K562 (cell line): ENCODE measurements around the gene GATA5. TPM values are rescaled to one million over a fixed set of nuclear protein-coding genes. Genes with fewer than 3 reads are reported as not detected.
A peak's percentile ranks its signal among the peaks of the same experiment; 100 is the strongest.

Source experiments
- BCOR ChIP-seq: fragments of 450-650 bp; IDR thresholded peaks from 2 replicates; pipeline ENCODE4 v1.6.1; 2016
- CREM ChIP-seq: IDR thresholded peaks from 2 replicates; pipeline ENCODE4 v1.6.1; 2014; ENCODE audit warnings: antibody characterized with exemption, low read depth
- DPF2 ChIP-seq: fragments of 450-650 bp; IDR thresholded peaks from 2 replicates; pipeline ENCODE4 v1.6.1; 2016
- EP300 ChIP-seq: IDR thresholded peaks from 2 replicates; pipeline ENCODE4 v1.6.1; 2012; ENCODE audit warnings: low read length, improper control_type of control experiment
- HMGN3 ChIP-seq: IDR thresholded peaks from 2 replicates; pipeline ENCODE4 v1.6.1; 2011; ENCODE audit warnings: borderline replicate concordance, low read depth, mild to moderate bottlenecking, mixed read lengths, low read length; ENCODE audit not compliant: insufficient read length; ENCODE audit errors: extremely low read depth
- JUND ChIP-seq, 2 experiments: IDR thresholded peaks; 2 replicates in 1 of 2; 3 replicates in 1 of 2; pipeline ENCODE4 v1.6.1; 2011; ENCODE audit warnings: borderline replicate concordance in 2 of 2, low read depth in 2 of 2, low read length in 2 of 2, improper control_type of control experiment in 1 of 2, missing biosample characterization in 1 of 2, missing genetic modification characterization in 1 of 2, missing genetic modification reagents in 1 of 2
- MAZ ChIP-seq, 2 experiments: fragments of 450-650 bp in 1 of 2; sonication (generic) in 1 of 2; formaldehyde crosslinking; IDR thresholded peaks in 1 of 2; conservative IDR thresholded peaks in 1 of 2; 2 replicates each; pipeline versions ENCODE4 v1.4.0 to v1.5.0; 2020; ENCODE audit warnings: mild to moderate bottlenecking in 1 of 2, missing genetic modification reagents in 1 of 2
- NCOA1 ChIP-seq: fragments of 450-650 bp; IDR thresholded peaks from 2 replicates; pipeline ENCODE4 v1.6.1; 2016; ENCODE audit warnings: low read depth
- NKRF ChIP-seq: fragments of 450-650 bp; IDR thresholded peaks from 2 replicates; pipeline ENCODE4 v1.6.1; 2016; ENCODE audit warnings: borderline replicate concordance
- RBFOX2 ChIP-seq: fragments of 200-400 bp; formaldehyde crosslinking; IDR thresholded peaks from 2 replicates; pipeline ENCODE4 v1.6.1; 2017; ENCODE audit warnings: low read depth, mild to moderate bottlenecking, low read length, moderate library complexity
- TCF3 ChIP-seq: sonication (generic); formaldehyde crosslinking; IDR thresholded peaks from 2 replicates; pipeline ENCODE4 v1.4.0; 2020; ENCODE audit warnings: mild to moderate bottlenecking, missing genetic modification reagents
- TCF7L2 ChIP-seq: fragments of 150-350 bp; IDR thresholded peaks from 2 replicates; pipeline ENCODE4 v1.6.1; 2016; ENCODE audit warnings: low read depth, mild to moderate bottlenecking, low read length, moderate library complexity
- ZBTB11 ChIP-seq, 3 experiments: fragments of 200-800 bp in 1 of 3; fragments of 250-450 bp in 1 of 3; fragments of 450-650 bp in 1 of 3; sonication (Bioruptor Pico) in 1 of 3; sonication (Bioruptor generic) in 1 of 3; formaldehyde crosslinking in 1 of 3; IDR thresholded peaks; 2 replicates each; pipeline versions ENCODE4 v1.6.1 to v1.8.0; 2016 to 2022; ENCODE audit warnings: mild to moderate bottlenecking in 2 of 3, missing genetic modification characterization in 2 of 3, missing compliant biosample characterization in 1 of 3, moderate library complexity in 1 of 3
- ZBTB7A ChIP-seq: IDR thresholded peaks from 2 replicates; pipeline ENCODE4 v1.6.1; 2011; ENCODE audit warnings: low read depth, mild to moderate bottlenecking, low read length, moderate library complexity, borderline replicate concordance; ENCODE audit not compliant: control insufficient read depth
- ZEB2 ChIP-seq: fragments of 450-650 bp; IDR thresholded peaks from 2 replicates; pipeline ENCODE4 v1.6.1; 2016
- ZMIZ1 ChIP-seq, 2 experiments: fragments of 150-350 bp in 1 of 2; IDR thresholded peaks; 2 replicates each; pipeline ENCODE4 v1.6.1; 2012 to 2016; ENCODE audit warnings: low read depth in 2 of 2, low read length in 2 of 2, mild to moderate bottlenecking in 1 of 2, moderate library complexity in 1 of 2
- polyA plus RNA-seq, 8 experiments: library from polyadenylated mRNA; depleted of rRNA in 4 of 8; stranded (reverse) in 5 of 8; unstranded in 3 of 8; fragments of >200 nt; fragmentation: Nextera tagmentation in 2 of 8; fragmentation: Illumina TruSeq in 1 of 8; extraction: Ambion mirVana in 2 of 8; extraction: Trizol in 1 of 8; gene quantifications; 2 replicates each; pipeline versions ENCODE4 v1.2.1 to v1.2.3, GENCODE V29; 2011 to 2014; ENCODE audit warnings: inconsistent platforms in 1 of 8, missing spikeins in 1 of 8
- total RNA-seq, 7 experiments: library from RNA; depleted of rRNA in 6 of 7; stranded (reverse); fragments of >200 nt in 6 of 7; fragmentation: Illumina TruSeq in 2 of 7; extraction: Trizol in 2 of 7; gene quantifications; 2 replicates each; pipeline versions ENCODE4 v1.2.1 to v1.2.3, GENCODE V29; 2011 to 2021; ENCODE audit warnings: low replicate concordance in 1 of 7

The GATA5 gene
- total and polyA plus RNA-seq, 9 of the 15 experiments (the other 6 are each of a cell fraction or from before 2014, with no cell fraction given): 0.09 to 0.57 (median 0.20) TPM; not detected in 3

- TF ChIP-seq JUND (IDR thresholded peaks at IDR 0.05; ENCODE audit: borderline replicate concordance, low read depth, low read length): peak; percentile 68
- no peak; the same call in 2 of the 3 replicates for TF ChIP-seq JUND (tag; IDR thresholded peaks at IDR 0.05; ENCODE audit: borderline replicate concordance, low read depth, low read length)
- TF ChIP-seq NKRF: no peak
- TF ChIP-seq ZBTB11 (CRISPR knock-in tag; IDR thresholded peaks at IDR 0.05): peak in 1 of 3 experiments; percentile 65; a peak in 2 of 6 replicates
- TF ChIP-seq DPF2: peak; percentile 89
- peak in 1 of 2 experiments; percentile 85; a peak in 2 of 4 replicates for TF ChIP-seq MAZ (CRISPR knock-in tag; conservative IDR thresholded peaks at IDR 0.05 in 1 of 2, IDR thresholded peaks at IDR 0.05 in 1 of 2)
- TF ChIP-seq BCOR: peak; percentile 51; the same call in 1 of the 2 replicates
- TF ChIP-seq ZEB2: 0 out of 2 replicates have a peak, but pooled peaks have one; percentile 29
- peak; percentile 19; the same call in 1 of the 2 replicates for TF ChIP-seq CREM
- TF ChIP-seq NCOA1: no peak
- peak; percentile 72 for TF ChIP-seq TCF7L2
- TF ChIP-seq TCF3: peak; percentile 72
- peak; percentile 69; the same call in 1 of the 2 replicates for TF ChIP-seq EP300
- TF ChIP-seq HMGN3: peak; percentile 73
- 0 out of 4 replicates have a peak, but pooled peaks of 1 of the 2 experiments have one; percentile 39 for TF ChIP-seq ZMIZ1 (IDR thresholded peaks at IDR 0.05; ENCODE audit: low read depth in 2 of 2, low read length in 2 of 2)
- TF ChIP-seq RBFOX2: peak; percentile 49; the same call in 1 of the 2 replicates
- TF ChIP-seq ZBTB7A: peak; percentile 81; the same call in 1 of the 2 replicates
Observed at GRCh38 chr20:62487561-62488354, 12.0 kb upstream of the GATA5 start (continued).
